CD4-positive, alpha-beta T cell treated with Interleukin-6 for 4 hours (primary cell): ENCODE results near the gene SYF2.
A peak's percentile ranks its signal among the peaks of the same experiment; 100 is the strongest.
"Not testable (repeated sequence)": the region's sequence is repeated elsewhere in the genome, so short reads cannot be mapped to it uniquely, and the experiment has no call there.

Experiments used
- DNase-seq: peaks from one replicate; pipeline ENCODE4 v3.0.0-alpha.2; 2020; ENCODE audit warnings: mixed read lengths

Gene SYF2

DNA sequence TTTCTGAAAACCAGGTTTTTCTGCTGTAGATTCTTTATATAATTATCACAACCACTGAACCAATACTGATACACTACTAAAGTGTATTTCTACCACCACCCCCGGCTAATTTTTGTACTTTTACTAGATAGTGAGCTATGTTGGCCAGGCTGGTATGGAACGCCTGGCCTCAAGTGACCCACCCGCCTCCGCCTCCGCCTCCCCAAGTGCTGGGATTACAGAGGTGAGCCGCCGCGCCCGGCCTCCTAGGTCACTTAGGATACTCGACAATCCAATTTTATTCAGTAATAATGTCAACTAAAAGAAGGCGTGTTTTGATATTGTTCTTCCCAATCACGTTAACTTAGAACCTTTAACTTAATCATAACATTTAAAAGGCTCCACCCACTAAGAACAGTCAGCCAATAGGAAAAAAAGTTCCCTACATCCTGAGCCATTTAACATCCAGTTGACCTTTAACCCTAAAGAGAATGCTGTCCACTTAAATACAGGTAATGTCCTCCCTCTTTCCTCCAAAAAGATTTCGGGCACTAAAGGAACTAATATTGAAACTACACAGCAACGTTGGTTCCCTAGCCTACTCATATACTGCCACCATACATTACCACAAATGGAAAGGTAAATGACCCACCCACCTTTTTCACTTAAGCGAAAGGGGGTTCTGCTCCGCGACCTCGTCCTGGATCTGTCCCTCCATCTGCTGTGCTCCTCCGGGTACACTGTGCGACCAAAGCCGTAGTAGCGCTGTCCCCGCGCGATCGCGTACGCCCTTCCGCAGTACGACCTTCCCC is 13.7 kb upstream of the SYF2 start:
- no peak for DNase-seq

DNA sequence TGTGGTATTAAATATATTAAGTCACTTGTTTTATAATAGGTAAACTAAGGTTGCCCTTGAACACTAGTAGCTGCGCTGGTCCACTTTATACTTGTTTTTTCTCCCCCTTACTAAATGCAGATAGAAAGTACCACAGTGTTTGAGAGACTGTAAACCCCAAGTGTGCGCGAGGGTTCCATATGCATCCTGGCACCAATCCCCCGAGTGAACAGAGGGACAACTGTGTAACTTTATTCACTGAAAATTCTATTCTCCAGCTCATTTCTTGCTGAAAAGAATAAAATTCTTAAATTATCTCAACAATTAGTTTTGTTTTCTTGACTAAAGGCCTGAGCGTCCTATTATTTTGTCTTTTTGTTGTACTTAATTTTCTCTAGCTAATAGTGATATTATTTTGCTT is 13.1 kb upstream of the SYF2 start:
- DNase-seq = no peak

GRCh38 chr1:25243907-25244306 is 11.6 kb upstream of the SYF2 start:
- no peak for DNase-seq

DNA sequence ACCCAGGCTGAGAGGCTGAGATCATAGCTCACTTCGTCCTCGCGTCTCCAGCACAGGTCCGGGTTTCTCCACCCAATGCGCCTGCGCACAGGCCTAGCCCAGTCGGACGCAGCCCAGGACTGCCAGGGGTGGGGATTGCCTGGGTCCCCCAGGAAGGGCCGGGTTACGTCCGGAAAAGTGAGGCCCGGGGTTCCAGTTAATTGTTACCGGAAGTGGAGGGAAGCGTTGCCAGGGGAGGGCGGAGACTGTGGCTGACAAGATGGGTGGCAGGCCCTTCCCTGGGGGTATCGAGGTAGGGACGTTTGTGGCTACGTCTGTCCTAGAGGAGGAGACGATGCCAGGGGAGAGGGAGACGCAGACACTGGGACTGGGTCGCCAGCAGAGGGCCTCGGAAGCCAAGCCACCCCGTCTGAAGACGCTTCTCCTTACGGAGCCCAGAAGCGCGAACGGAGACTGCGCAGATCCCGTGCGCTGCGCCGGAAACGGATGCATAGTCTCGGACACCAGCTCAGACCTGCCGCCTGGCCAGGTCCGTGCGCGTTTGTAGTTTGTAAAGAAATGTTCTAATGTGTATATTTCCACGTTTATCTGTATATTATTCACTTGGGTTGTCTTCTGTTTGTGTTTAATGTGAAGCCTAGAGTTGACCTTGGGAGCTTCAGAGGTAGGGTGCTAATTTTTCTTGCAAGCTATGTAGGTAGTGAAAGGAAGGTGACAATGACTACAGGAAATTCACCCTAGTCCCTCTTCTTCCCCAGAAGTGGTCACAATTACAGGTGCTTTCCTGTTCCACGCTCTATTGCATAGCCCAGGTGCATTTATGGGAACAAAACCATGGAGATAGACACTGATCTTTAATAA is 7.6 kb upstream of the SYF2 start:
- DNase-seq = peak; percentile 87

DNA sequence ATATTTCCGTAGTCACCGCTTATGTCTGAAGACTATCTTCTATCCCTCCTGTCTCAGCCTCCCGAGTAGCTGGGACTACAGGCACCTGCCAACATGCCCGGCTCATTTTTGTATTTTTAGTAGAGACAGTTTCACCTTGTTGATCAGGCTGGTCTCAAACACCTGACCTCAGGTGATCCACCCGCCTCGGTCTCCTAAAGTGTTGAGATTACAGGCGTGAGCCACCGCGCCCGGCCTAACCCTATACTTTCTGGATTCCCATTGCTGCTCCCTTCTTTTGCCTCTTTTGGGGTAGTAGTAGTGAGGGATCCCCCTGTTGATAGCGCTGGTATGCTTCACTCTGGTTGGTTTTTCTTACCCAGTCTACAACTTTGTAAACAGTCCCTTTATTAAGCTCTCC is 5.7 kb upstream of the SYF2 start:
- no peak for DNase-seq

GRCh38 chr1:25236261-25236660 is 4.0 kb upstream of the SYF2 start:
- not testable (repeated sequence) for DNase-seq

DNA sequence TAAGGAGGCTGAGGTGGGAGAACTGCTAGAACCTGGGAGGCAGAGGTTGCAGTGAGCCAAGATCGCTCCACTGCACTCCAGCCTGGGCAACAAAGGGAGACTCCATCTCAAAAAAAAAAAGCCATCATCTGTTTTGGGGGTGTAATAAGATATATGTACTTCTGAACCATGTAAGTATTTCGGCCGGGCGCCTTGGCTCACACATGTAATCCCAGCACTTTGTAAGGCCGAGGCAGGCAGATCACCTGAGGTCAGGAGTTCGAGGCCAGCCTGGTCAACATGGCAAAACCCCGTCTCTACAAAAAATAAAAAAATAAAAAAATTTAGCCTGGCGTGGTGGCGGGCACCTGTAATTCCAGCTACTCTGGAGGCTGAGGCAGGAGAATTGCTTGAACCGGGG is 3.1 kb upstream of the SYF2 start:
- not testable (repeated sequence) for DNase-seq

GRCh38 chr1:25232866-25233784 is 823 bp upstream of the SYF2 start:
- DNase-seq = peak; percentile 58

- no peak for DNase-seq
These were observed 8.8 kb downstream of the SYF2 start for GRCh38 chr1:25223471-25223870.

DNA sequence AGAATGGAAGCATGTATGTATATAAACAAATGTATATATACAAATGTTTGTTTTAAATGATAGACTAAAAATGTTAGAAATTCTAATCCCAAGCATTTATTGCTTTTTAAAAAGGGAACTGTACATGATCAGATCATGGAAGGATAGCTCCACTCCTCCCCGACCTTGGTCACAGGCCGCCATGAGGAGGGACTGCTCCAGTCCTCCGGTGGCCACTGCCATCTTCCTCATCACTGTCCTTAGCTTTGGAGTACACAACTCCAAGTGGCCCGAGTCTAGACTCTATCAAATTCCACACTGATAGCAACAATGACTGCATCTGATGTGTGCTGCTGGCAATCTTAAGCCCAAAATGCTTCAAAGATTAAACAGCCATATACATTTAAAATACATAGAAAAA is 9.7 kb downstream of the SYF2 start:
- no peak for DNase-seq

GRCh38 chr1:25220666-25221065 is 11.6 kb downstream of the SYF2 start:
- DNase-seq = no peak

DNA sequence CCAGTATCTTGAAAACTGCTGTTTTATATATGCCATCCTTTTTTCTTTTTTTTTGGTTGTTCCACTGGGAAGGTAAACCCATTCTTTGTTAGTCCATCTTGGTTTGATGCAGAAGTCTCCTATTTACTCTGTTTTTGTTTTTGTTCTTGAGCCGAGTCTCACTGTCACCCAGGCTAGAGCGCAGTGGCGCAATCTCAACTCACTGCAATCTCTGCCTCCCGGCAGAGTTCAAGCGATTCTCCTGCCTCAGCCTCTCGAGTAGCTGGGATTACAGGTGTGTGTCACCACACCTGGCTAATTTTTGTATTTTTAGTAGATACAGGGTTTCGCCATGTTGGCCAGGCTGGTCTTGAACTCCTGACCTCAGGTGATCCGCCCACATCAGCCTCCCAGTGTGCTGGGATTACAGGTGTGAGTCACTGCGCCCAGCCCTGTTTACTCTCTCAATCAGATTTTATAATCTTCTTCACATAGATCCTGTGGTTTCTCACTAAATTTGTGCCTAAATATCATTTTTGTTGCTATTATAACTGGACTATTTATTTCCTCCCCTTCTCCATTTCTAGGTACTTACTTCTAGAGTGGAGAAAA is 12.5 kb downstream of the SYF2 start:
- no peak for DNase-seq

DNA sequence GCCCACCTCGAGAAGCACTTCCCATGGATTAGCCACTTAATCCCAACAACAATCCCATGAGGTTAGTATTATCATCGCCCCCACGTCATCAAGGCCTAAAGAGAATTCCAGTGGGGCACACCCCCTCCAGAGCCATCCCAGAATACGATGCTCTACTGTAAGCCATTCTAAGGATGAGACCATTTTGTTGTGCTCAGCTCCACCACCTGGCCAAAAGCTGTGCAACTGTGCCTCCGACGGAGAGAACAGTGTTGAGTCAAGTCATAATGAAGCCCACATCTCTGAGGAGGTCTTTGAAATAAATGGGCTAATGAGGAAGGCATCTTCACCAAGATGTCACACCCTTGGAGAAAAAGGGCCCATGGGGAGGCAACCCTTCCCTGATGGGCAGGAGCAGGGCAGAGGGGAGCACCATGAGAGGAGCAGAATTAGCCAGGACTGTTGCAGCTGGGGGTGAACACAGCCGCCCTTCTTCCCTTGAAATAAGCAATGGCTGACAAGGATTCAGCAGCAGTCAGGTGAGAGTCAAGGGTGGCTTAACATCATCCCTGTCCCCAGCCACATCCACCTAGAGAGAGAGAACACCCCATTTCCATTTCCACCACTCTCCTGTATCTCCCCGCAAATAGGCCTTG is 14.6 kb downstream of the SYF2 start:
- no peak for DNase-seq

DNA sequence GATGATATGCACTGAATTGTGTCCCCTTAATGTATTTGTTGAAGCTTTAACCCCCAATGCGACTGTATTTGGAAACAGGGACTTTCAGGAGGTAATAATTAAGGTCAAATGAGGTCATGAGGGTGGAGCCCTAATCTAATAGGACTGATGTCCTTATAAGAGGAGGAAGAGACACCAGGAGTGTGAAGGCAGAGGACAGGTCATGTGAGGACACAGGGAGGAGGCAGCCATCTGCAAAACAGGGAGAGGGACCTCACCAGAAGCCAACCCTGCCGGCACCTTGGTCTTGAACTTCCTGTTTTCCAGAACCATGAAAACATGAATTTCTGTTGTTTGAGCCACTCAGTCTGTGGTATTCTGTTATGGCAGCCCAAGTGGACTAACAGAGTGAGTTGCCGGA is 15.3 kb downstream of the SYF2 start:
- no peak for DNase-seq

DNA sequence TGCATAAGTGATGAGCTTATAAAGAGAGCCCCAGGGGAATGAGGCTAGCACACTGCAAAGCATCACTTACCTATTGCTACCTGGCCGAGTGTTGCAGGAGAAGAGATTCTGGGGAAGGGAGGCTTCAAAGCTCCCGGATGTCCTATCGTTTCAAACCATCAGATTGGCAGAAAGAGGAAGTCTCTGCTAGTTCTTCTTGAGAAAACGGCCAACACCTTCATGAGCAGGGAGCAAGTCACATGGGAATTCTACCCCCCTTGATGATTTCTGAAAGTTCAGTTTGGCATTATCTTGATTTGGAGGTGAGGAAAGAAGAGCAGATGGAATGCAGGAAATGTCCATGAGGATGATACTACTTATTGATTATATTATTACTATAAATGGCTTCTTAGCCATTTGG is 16.2 kb downstream of the SYF2 start:
- DNase-seq = no peak

GRCh38 chr1:25212725-25213124 is 19.6 kb downstream of the SYF2 start:
- no peak for DNase-seq

GRCh38 chr1:25210728-25211127 is 21.6 kb downstream of the SYF2 start:
- no peak for DNase-seq

- no peak for DNase-seq
These were observed 22.8 kb downstream of the SYF2 start for GRCh38 chr1:25209516-25209915.

DNA sequence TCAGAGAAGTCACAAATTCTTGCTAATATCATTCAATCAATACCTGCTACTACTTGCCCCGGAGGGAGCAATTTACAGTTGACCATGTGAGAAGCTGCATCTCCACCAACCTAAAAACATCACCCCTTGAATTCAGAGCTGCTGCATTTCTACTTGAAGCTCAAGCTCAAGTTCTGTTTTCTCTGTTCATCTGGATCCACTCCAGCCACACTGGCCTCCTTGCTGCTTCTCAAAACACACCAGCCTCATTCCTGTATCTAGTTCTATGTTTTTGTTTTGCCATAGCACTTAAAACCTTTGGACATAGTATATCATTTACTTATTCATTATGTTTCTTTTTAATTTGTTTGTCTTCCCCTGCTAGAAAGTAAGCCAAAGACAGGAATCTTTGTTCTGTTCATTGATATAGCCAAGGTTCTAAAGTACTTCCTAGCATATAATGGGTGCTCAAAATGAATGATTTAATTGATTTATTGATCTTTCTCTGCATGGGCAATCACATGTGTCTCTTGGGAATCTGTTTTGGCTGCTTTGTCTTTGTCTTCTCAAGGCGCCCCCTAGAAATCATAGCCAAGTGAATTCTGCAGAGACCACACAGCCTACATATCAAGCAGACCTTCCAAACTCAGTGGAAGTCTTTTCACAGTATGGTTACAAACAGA is 23.6 kb downstream of the SYF2 start:
- no peak for DNase-seq

GRCh38 chr1:25208092-25208491 is 24.2 kb downstream of the SYF2 start:
- no peak for DNase-seq

DNA sequence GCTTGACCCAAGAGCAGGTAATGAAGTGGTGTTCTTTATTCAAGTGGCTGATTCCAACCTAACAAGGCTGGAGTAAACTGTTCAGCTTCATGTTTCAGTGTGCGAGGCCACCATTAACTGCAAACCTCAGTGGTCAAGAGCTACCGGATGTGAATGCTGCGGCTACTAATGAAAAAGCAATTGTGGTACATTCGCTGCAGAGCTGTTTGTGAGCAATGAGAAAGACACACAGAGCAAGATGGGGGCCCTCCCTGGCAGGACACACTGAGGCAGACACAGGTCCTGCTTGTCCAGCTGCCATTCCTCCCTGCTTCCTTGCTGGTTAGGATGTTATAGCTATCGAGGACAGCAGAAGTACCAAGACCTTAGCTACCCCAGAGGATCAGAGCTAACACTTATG is 26.1 kb downstream of the SYF2 start:
- no peak for DNase-seq

DNA sequence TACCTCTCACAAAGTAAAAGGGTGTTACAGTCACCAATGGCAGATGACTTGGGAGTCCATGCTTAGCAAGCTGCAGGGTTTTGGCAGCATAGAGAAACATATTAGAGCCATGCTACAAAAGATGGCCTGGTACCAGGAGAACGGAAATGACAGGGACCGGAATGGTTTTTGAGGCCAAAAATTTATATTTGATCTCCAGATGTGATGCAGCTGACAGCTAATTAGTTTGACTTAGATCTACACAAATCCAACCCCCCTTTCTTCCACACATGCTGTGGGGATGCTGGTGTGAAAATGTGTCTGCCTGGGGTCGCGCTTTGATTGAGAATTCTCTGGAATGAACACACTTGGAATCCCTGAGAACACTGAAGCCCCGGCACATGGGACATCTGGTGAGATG is 26.5 kb downstream of the SYF2 start:
- DNase-seq = no peak
